Right atrium auricular region (tissue), 2 donors: ENCODE measurements around the gene NFIX. TPM values are rescaled to one million over a fixed set of nuclear protein-coding genes. Genes with fewer than 3 reads are reported as not detected.
A peak's percentile ranks its signal among the peaks of the same experiment; 100 is the strongest.

ENCODE experiments used
- DNase-seq: peaks from one replicate; pipeline ENCODE4 v3.0.0-alpha.2; 2019; ENCODE audit warnings: low spot score
- H3K27ac ChIP-seq, 2 donors: fragments of 200-600 bp; sonication (generic); 1 replicate in 1 of 2; 2 replicates in 1 of 2; pipeline ENCODE4 v1.5.1; 2016 to 2019
- H3K27me3 ChIP-seq, 2 donors: fragments of 200-600 bp; sonication (generic); one replicate each; pipeline versions ENCODE4 v1.5.1 to v1.6.0; 2017 to 2019
- H3K36me3 ChIP-seq: fragments of 200-600 bp; sonication (generic); one replicate; pipeline ENCODE4 v1.5.1; 2016
- H3K4me1 ChIP-seq, 2 donors: fragments of 200-600 bp; sonication (generic); one replicate each; pipeline versions ENCODE4 v1.5.1 to v1.6.0; 2017 to 2019
- H3K4me3 ChIP-seq, 2 donors: fragments of 200-600 bp; sonication (generic); 1 replicate in 1 of 2; 2 replicates in 1 of 2; pipeline ENCODE4 v1.5.1; 2017 to 2019; ENCODE audit warnings: mild to moderate bottlenecking in 1 of 2, moderate library complexity in 1 of 2
- H3K9me3 ChIP-seq, 2 donors: fragments of 200-600 bp; sonication (generic); one replicate each; pipeline ENCODE4 v1.5.1; 2019
- total RNA-seq, 2 donors: library from RNA; depleted of rRNA; stranded (reverse); fragments of >200 nt; gene quantifications; one replicate each; pipeline ENCODE4 v1.1.0, GENCODE V29; 2016
- TF ChIP-seq, protein P1 (sequence below), 2 donors: fragments of 200-600 bp; sonication (generic); IDR thresholded peaks; one replicate each; pipeline ENCODE4 v1.5.1; 2019; ENCODE audit warnings: antibody characterized with exemption in 2 of 2

The NFIX gene
- total RNA-seq, 2 donors from 2014 or later: 56.5 to 69.8 TPM

DNA sequence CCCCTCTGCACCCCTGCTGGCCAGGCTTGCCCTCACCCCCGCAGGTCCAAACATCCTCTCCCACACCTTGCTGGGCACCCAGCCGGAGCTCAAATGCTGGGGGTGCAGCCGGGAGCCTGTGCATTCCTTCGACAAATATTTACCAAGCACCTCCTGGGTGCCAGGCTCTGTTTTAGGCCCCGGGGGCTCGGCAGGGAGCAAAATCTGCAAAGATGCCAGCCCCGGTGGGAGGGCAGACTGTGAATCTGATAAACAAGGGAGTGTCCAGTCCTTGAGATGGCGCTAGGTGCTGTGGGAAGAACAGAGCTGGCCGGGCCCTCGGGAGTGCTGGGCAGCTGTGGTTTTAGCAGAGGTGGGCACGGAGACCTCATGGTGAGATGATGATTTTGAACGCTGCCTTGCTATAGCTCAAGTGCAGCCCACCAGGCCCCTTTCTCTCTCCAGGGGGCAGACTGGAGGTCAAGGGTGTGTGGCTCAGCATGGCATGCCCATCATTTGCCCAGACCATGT is 10.6 kb downstream of the NFIX start:
- Histone ChIP-seq H3K27ac (peak overlapping the region; percentile 64 to 65), H3K27me3 (no peaks in the 10 kb centered on the region), H3K4me3 (no peak overlapping the region), H3K4me1 (peaks cover 0 to 87% of the 10 kb centered on the region in 2 donors), H3K9me3 (no peaks in the 10 kb centered on the region), H3K36me3 (no peaks in the 10 kb centered on the region)
- TF ChIP-seq, protein P1, sequence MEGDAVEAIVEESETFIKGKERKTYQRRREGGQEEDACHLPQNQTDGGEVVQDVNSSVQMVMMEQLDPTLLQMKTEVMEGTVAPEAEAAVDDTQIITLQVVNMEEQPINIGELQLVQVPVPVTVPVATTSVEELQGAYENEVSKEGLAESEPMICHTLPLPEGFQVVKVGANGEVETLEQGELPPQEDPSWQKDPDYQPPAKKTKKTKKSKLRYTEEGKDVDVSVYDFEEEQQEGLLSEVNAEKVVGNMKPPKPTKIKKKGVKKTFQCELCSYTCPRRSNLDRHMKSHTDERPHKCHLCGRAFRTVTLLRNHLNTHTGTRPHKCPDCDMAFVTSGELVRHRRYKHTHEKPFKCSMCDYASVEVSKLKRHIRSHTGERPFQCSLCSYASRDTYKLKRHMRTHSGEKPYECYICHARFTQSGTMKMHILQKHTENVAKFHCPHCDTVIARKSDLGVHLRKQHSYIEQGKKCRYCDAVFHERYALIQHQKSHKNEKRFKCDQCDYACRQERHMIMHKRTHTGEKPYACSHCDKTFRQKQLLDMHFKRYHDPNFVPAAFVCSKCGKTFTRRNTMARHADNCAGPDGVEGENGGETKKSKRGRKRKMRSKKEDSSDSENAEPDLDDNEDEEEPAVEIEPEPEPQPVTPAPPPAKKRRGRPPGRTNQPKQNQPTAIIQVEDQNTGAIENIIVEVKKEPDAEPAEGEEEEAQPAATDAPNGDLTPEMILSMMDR (IDR thresholded peaks at IDR 0.05): no peak
- no peak for DNase-seq

DNA sequence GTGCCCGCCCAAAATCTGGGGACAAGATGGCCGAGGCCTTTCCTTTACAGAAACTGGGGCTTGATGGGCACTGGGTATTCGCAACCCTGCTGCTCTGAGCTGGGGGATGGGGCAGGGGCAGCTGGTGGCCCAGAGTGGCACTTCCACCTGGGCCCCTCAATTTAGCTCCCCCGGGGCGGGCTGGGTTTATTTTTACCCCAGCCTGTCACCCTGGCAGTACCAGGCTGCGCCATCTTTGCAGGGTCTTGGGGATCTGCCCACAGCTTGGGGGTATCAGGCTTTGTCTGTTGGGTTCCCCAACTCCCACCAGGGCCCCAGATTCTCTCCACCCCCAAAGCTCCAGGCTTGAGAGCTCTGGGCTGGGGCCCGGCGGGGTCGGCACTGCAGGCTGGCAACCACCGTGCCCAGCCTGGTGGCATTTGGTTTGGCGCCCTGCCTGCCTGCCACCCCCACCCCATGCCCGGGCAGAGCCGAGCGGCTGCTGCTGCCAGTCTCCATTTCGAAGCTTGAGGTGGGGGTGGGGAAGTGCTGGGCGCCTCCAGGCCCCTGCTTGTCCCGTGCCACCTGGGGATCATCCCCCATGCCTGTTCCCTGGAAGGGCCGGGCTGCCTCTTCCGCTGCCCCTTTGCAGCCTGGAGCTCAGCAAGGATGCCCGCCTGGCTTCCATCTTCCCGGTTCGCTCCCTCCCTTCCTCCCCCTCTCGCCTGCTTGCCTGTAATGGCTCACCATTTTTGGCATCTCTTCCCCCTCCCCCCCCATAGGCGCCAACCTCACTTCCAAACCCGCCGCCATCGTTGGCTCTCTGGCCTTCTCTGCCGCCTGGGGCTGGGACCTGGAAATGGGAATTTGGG is 11.4 kb downstream of the NFIX start:
- H3K36me3 ChIP-seq: no peaks in the 10 kb centered on the region
- H3K27ac ChIP-seq: peak overlapping the region; percentile 64 to 65
- no peak overlapping the region for H3K4me3 ChIP-seq
- H3K4me1 ChIP-seq: peaks cover 0 to 87% of the 10 kb centered on the region in 2 donors
- DNase-seq: no peak
- no peaks in the 10 kb centered on the region for H3K9me3 ChIP-seq
- TF ChIP-seq, protein P1 (IDR thresholded peaks at IDR 0.05): no peak
- H3K27me3 ChIP-seq: no peaks in the 10 kb centered on the region

DNA sequence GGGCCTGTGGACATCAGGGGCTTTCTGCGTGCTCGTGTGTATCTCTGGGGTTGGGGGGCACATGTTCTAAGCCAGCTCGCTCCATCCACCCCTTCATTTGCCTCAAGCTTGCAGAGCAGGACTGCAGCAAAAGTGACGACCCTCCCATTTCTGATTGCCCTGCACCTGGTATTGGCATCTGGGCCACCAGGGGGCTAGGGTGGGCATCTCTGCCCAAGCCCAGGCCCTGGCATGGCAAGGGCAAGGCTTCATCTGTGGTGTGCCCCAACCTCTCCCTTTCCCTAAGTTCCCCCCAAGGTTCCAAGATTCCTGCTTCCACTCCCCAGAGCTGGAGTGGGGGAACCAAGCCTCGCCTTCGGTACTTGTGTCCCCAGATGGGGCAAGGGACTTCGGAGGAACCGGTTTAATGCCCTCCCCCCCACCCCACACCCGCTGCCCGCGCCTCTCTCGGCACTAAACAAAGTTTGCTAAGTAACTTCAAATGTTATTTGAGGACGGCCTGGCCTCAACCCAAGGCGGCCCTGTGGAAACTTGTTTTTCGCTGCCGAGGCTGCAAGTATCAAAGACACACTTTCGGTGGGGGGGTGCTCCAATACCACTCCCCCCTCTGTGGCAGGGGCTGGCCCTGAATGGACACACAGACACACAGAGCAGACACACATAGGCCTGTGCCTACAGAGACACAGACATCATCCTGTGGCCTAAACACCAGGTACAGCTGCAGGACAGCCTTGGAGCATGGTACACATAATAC is 12.2 kb downstream of the NFIX start:
- peak; percentile 80 for DNase-seq
- Histone ChIP-seq H3K9me3 (no peaks in the 10 kb centered on the region), H3K27me3 (no peaks in the 10 kb centered on the region), H3K27ac (peak overlapping the region; percentile 64 to 65), H3K4me3 (no peak overlapping the region), H3K4me1 (peaks cover 0 to 87% of the 10 kb centered on the region in 2 donors), H3K36me3 (no peaks in the 10 kb centered on the region)
- TF ChIP-seq, protein P1 (IDR thresholded peaks at IDR 0.05): no peak

DNA sequence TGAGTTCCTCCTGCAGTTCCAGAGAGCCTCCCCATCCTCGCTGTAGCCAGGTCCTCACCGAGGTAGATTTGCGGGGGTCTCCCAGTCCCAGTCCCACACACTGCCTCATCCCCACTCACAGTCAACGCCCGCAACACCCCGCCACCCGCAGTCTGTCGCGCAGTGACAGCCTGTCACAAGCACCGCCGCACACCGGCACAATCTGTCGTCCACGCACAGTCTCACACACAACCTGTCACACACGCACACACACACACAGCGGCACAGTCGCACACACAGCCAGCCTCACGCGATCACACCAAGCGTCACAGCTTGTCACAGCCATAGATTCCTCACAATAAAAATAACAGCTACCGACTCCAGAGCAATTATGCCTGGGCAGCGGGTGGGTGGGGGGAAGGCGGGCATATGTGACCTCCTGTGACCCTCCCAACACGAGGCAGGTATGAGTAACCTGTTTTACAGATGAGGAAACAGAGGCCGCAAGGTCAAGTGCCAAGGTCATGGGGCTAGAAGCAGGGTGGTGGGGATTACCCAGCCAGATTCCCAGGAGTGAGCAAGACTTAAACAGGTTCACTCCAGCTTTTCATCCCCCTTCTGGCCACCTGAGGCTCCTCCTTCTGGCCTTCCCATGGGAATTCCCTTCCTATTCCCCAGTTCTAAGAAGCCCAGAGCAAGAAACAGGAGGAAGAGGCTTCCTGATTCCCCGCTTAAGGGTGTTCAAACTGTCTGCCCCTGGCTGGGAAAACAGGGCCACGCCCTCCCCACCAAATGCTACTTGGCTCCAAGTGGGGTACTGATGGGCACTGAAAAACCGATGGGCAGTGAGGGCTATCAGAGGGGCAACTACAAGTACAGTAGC is 13.9 kb downstream of the NFIX start:
- DNase-seq: no peak
- Histone ChIP-seq H3K27ac (peak overlapping the region; percentile 7 to 76), H3K4me1 (peaks cover 0 to 89% of the 10 kb centered on the region in 2 donors), H3K4me3 (no peak overlapping the region), H3K9me3 (no peaks in the 10 kb centered on the region), H3K27me3 (no peaks in the 10 kb centered on the region), H3K36me3 (no peaks in the 10 kb centered on the region)
- TF ChIP-seq, protein P1 (IDR thresholded peaks at IDR 0.05): no peak
